GM19452 (cell line): ENCODE measurements around the gene SLC2A13.
A peak's percentile ranks its signal among the peaks of the same experiment; 100 is the strongest.

Experiments
- ATAC-seq: cut with Tn5 transposase; IDR thresholded peaks from one replicate; pipeline ENCODE4 v1.9.1; 2021; ENCODE audit not compliant: unreplicated experiment

SLC2A13 gene

DNA sequence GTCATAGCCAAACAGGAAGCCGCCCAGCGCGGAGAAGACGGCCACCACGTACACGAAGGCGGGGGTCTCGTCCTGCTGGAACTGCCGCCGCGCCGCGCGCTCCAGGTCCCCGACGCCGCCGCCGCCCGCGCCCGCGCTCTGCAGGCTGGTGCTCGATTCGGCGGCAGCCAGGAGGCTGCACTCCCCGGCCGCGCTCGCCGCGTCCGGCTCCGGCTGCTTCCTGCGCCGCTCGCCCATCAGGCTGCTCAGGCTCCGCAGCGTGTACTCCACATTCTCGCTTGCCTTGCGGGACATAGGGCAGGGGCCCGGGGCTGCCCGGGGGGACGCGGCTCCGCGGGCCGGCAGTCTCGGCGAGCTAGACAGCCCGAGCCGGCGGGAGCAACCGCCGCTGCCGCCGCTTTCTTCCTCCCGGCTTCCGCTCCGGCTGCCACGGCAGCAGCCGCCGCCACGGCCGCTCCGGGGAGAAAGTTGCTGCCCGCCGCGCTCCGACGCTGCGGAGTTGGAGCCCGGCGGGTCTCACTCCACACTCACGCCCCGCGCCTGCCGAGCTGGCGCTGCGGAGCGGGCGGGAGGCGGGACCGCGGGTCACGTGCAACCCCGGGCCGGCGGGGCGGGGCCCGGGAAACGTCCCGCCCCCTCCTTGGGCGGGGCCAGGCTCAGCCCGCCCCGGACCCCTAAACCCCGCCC, at the start of gene SLC2A13:
SLC2A13 (minus strand) TSS at position 567 of the 687 bp plus-strand sequence; CDS start at position 294, 273 bp downstream.
- peak; percentile 80 for ATAC-seq

DNA sequence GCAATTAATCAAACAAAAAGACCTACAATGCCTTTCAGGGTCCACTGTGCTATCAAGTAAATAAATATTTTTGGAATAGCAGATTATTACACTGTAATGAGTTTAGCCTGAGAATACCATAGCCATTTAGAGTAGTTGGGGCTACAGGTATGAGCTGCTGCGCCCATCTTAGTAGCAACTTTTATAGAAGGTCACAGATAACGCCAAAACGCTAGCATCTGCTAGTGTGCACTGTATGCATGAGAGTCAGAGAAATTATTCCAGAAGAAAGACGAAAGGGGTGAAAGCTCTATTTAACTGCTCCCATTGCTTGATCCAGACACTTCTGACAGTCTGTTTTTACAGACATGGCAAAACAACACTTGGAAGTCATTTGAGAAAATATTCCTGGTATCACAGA, 48.5 kb upstream of the SLC2A13 start:
- no peak for ATAC-seq

DNA sequence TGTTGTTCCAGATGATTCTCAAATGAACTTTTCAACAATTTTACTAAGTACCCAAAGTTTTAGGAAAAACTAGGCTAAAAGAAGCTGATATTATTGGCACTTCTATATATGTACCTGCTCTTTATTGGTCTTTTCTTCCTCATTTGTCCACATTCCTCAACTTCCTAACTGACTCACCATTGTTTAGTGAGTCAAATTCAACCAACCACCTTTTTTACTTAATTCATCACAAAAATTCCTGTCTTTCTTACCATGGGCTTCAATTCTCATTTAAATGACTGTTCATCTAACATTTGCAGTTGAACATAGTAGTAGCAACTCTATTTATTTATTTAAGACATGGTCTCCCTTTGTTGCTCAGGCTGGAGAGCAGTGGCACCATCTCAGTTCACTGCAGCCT, 47.6 kb upstream of the SLC2A13 start:
- ATAC-seq = no peak

- ATAC-seq = no peak
Observed at GRCh38 chr12:40152783-40153383, 47.0 kb upstream of the SLC2A13 start.

- ATAC-seq = no peak
Observed at GRCh38 chr12:40149673-40150260, 43.9 kb upstream of the SLC2A13 start.

DNA sequence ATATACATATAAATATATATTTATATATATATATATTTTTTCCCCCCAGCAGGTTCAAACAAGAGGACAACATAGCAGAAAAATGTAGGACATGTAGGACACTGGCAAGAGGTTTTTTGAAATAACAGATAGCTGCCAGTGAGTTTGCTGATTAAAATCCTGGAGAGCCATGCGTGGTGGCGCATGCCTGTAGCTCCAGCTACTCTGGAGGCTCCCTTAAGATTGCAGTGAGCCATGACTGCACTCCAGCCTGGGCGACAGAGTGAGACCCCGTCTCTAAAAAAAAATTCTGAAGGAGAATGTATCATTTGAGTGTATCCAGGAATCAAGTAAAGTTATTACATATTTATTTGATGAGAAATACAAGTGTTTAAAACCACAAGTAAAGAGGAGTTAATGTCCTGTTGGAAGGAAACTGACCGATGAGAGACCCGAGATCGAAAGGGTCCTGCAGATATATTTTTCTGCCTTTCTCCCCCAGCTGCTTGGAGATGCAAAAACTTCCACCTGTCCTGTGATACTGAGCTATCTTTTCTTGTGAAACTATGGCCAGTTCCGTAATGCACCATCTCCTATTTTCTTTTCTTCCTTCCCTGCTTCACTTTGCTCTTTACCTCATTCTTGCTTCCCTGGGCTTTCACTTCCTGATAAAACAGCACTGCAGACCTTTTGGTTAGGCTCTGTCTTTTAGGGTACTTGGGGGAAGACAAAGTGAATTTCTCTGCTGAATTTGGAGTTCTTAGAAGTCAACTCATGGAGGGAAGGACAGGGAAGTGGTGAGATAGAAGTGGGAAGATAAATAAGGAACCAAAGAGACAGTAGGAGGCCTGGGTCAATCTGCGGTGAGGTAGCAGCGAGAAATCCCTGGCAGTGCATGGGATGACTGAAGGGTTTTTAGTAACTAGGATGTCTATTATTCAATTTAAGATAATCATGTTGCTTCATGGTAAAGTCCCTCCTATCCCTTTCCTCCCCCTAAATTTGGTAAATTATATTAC, 41.2 kb upstream of the SLC2A13 start:
- ATAC-seq = no peak

DNA sequence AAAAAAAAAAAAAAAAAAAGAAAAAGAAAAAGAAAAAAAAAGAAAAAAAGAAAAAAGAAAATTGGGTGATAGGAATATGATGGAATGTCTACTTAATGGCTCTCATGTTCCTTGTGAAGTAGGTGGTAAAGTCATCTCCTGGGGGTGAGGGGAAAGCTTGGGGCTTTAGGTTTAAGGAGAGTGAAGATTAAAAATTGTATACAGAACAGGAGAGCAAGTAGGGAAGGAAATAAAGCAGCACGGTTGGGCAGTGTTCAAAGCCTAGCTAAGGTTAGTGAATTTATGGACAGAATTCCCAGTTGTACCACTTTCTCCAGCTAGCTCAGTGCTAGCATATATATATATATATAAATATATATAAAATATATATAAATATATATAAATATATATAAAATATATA, 40.0 kb upstream of the SLC2A13 start:
- no peak for ATAC-seq

- ATAC-seq = no peak
Observed at GRCh38 chr12:40144023-40144422, 38.1 kb upstream of the SLC2A13 start.

DNA sequence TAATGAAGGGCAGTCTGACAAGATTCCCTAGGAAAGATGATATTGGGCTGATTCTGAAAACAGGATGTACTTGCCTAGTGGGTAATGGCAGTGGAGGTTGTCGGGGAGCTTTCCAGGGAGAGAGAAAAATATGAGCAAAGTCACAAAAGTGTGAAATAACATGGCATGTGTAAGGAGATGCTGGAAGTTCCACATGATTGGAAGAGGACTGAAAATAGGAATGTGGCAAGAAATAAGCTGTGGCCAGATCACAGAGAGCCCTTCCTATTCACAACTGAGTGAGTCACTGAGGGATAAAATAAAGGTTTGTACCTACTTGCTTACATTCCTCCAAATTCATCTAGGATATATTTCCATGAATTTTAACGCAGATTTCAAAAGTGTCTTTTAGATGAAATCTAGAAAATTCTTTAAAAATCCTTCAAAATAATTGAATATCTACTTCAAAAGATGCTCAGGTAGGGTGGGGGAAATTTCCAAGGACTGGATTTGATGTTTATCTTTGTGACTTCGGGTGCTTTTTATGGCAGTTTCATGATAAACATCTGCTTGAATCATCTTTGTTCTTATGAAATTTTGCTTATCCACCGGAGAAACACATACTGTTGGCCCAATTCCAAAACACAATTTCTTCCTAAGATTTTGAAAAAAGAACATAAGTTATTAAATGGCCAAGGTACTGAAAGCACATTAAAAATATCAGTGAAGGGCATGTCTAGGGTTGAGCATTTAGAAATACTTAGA, 36.3 kb upstream of the SLC2A13 start:
- ATAC-seq = no peak

GRCh38 chr12:40138526-40138925, 32.6 kb upstream of the SLC2A13 start:
- no peak for ATAC-seq

- peak; percentile 90 for ATAC-seq
Observed at GRCh38 chr12:40137252-40137651, 31.4 kb upstream of the SLC2A13 start.

- no peak for ATAC-seq
Observed at GRCh38 chr12:40127408-40127807, 21.5 kb upstream of the SLC2A13 start.

GRCh38 chr12:40123496-40123895, 17.6 kb upstream of the SLC2A13 start:
- no peak for ATAC-seq

DNA sequence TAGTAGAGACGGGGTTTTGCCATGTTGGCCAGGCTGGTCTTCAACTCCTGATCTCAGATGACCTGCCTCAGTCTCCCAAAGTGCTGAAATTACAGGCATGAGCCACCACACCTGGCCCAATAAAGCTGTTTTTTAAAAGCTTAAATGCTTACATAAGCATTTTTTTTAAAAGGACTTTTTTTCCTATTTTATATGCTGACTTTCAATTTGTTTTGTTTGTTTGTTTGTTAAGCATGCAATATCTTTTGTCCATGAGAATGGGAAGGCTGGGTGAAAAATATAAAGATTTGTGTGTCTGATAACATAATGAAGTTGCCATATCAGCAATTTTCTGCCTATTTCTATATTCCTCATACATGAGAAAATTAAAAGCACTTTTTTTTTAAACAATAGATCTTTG, 17.0 kb upstream of the SLC2A13 start:
- no peak for ATAC-seq

DNA sequence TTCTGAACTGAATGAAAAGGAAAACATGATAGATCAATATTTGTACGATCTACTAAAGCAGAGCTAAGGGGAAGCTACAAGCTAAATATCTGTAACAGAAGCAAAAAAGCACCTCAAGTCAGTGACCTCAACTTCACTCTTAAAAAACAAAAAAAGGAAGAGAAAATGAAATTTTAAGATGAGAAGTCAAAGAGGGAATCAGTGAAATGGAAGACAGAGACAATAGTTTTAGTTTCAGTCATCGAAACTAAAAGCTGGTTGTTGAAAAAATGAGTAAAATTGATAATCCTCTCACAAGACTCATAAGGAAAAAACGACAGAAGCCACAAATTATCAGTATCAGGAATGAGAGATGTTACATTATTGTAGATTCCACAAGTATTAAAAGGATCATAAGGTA, 11.9 kb upstream of the SLC2A13 start:
- peak; percentile 86 for ATAC-seq

DNA sequence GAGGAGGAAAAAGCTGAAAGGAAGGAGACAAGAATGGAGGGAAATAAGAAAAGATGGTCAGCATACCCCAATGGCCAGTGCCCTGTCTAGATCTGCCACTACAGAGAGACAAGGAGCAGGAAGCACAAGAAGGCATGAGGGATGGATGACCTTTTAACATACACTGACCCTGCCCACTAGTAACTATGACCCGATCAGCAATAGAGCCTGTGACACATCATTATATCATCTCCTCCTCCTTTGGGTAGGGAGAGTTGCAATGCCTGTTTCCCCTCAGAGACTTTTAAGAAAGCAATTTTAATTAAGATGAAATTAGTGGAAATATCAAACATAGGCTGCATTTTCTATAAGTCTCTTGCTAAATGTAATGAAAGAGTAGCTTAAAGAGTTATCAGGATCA, 4.7 kb upstream of the SLC2A13 start:
- ATAC-seq = no peak

- no peak for ATAC-seq
Observed at GRCh38 chr12:40107803-40108620, 2.1 kb upstream of the SLC2A13 start.

DNA sequence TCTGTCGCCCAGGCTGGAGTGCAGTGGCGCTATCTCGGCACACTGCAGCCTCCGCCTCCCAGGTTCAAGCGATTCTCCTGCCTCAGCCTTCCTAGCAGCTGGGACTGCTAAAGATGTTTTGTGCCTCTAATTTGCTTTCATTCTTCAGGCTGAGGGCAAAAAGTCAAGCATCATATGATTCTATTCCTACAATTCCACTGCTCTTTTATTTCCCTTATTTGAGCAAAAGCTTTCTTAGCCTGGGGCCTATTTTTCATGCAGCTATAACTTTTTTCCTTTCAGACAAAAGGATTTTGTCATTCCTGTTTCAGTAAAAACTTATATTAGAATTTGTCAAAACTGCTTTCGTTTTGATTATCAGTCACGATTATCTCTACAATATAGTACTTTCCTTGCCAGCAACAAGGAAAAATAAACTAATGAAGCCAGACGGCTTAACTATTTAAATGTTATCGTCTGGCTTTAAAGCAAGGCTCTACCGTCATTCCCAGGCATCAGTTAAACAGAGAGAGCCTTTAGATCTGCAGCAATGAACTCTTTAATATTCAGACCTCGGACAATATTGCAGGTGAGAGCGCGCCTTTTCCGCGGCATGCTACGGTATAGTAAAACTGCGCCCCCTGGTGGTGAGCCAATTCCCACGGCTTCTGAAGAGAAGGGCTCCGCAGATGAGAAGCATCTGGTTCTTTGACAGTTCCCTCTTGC, 1.4 kb upstream of the SLC2A13 start:
- peak; percentile 28 for ATAC-seq

- no peak for ATAC-seq
Observed at GRCh38 chr12:40106655-40107054, 774 bp upstream of the SLC2A13 start.
